Upper lobe of left lung (tissue), 4 donors: Measurements from ENCODE around the gene EXOC4.

Source experiments
- CTCF ChIP-seq, 6 experiments: fragments of 450-650 bp in 4 of 6; fragments of 200-600 bp in 2 of 6; sonication (generic) in 2 of 6; IDR thresholded peaks; one replicate each; pipeline ENCODE4 v1.5.1; 2016 to 2019; ENCODE audit warnings: antibody characterized with exemption in 6 of 6
- EP300 ChIP-seq, 4 donors: sonication (generic); formaldehyde crosslinking; IDR thresholded peaks; one replicate each; pipeline ENCODE4 v1.5.1; 2017; ENCODE audit warnings: antibody characterized with exemption in 4 of 4, control low read depth in 2 of 4
- POLR2A ChIP-seq, 4 donors: fragments of 450-650 bp; IDR thresholded peaks; one replicate each; pipeline ENCODE4 v1.5.1; 2016 to 2017; ENCODE audit warnings: antibody characterized with exemption in 4 of 4, mild to moderate bottlenecking in 2 of 4
- POLR2AphosphoS5 ChIP-seq, 2 donors: sonication (generic); formaldehyde crosslinking; IDR thresholded peaks; one replicate each; pipeline ENCODE4 v1.5.1; 2017; ENCODE audit warnings: antibody characterized with exemption in 2 of 2

DNA sequence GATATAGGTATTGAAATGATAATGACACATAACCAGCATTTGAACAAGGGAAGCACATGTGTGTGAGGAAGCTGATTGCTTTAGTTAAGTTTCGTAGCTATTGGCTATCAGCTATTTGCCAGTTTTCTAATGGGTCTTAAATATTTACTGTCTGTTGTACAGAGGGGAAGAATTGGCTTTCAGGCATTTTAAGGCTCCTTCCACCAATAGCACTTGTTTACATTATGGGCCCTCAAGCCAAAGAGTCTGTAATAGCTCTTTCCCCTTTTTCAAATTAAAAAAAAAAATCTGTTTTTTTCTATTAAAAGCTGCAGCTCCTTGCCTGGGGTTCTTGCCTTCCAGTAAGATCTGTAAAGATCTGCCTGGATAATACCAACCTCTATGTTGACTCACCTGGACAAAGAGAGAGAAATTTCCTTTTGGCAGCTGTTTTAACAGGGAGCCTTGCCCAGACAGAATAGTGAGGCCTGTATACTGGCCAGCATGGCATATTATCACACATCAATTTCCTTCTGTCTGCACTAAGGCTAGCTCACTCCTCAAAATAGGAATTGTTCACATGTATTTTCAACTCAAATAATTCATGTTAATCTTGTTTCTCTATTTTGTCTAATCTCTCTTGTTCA lies 769.5 kb downstream of the EXOC4 start:
- TF ChIP-seq CTCF (IDR thresholded peaks at IDR 0.05) (no peak), POLR2AphosphoS5 (IDR thresholded peaks at IDR 0.05) (no peak), POLR2A (IDR thresholded peaks at IDR 0.05) (no peak), EP300 (IDR thresholded peaks at IDR 0.05) (no peak)
